ENCODE data around the gene FREM3. TPM values are rescaled to one million over a fixed set of nuclear protein-coding genes. Genes with fewer than 3 reads are reported as not detected.

FREM3 gene
- total and polyA plus RNA-seq, 8 donors: not detected

- H3K36me3 ChIP-seq: no peaks in the 10 kb centered on the region
- TF ChIP-seq CTCF (IDR thresholded peaks at IDR 0.05): no peak
- 92 to 96% methylated on average over 9 of the region's 9 CpGs for WGBS, 2 donors
- H3K27ac ChIP-seq: no peak overlapping the region
- H3K27me3 ChIP-seq: no peaks in the 10 kb centered on the region
- H3K4me3 ChIP-seq: no peak overlapping the region
- intact Hi-C loops (cut with DNase I): no loop called here
- H3K9me3 ChIP-seq: no peaks in the 10 kb centered on the region
- no peak for ATAC-seq
- no peak for DNase-seq
- FAIRE-seq: no peak
- peaks cover 0 to 4% (median 0%) of the 10 kb centered on the region in 3 donors for H3K4me1 ChIP-seq
These were observed 31.4 kb downstream of the FREM3 start for GRCh38 chr4:143668930-143669552.

- Histone ChIP-seq H3K27me3 (no peaks in the 10 kb centered on the region), H3K4me3 (no peak overlapping the region), H3K9me3 (no peaks in the 10 kb centered on the region), H3K27ac (no peak overlapping the region), H3K36me3 (no peaks in the 10 kb centered on the region), H3K4me1 (peaks cover 0 to 4% (median 0%) of the 10 kb centered on the region in 3 donors)
- 31 to 37% methylated on average over 4 of the region's 4 CpGs for WGBS, 2 donors
- DNase-seq: peak in 2 of 6 donors; percentile 38 to 58
- intact Hi-C loops (cut with DNase I): no loop called here
- peak; percentile 54 for FAIRE-seq
- TF ChIP-seq CTCF (IDR thresholded peaks at IDR 0.05): no peak
- peak; percentile 72 to 87 (median 80) for ATAC-seq
These were observed 33.0 kb downstream of the FREM3 start for GRCh38 chr4:143667461-143667860.

GRCh38 chr4:143658336-143658735 lies 42.1 kb downstream of the FREM3 start:
- intact Hi-C loops (cut with DNase I): no loop called here
- Histone ChIP-seq H3K4me1 (no peaks in the 10 kb centered on the region), H3K9me3 (no peaks in the 10 kb centered on the region), H3K4me3 (no peak overlapping the region), H3K36me3 (no peaks in the 10 kb centered on the region), H3K27ac (no peak overlapping the region), H3K27me3 (no peaks in the 10 kb centered on the region)
- FAIRE-seq: no peak
- TF ChIP-seq CTCF (IDR thresholded peaks at IDR 0.05): no peak
- ATAC-seq: no peak
- 92 to 95% methylated on average over 4 of the region's 4 CpGs for WGBS, 2 donors
- DNase-seq: no peak

- ATAC-seq (no peak), DNase-seq (no peak), FAIRE-seq (no peak)
- intact Hi-C loops (cut with DNase I): no loop called here
- no peaks in the 10 kb centered on the region for H3K4me1 ChIP-seq
- H3K36me3 ChIP-seq: no peaks in the 10 kb centered on the region
- no peak overlapping the region for H3K27ac ChIP-seq
- TF ChIP-seq CTCF (IDR thresholded peaks at IDR 0.05): no peak
- WGBS, 2 donors: 73 to 77% methylated on average over 1 of the region's 1 CpG
- H3K9me3 ChIP-seq: no peaks in the 10 kb centered on the region
- H3K27me3 ChIP-seq: no peaks in the 10 kb centered on the region
- H3K4me3 ChIP-seq: no peak overlapping the region
These were observed 45.9 kb downstream of the FREM3 start for GRCh38 chr4:143654571-143654970.

GRCh38 chr4:143653031-143653430 lies 47.4 kb downstream of the FREM3 start:
- DNase-seq (no peak), FAIRE-seq (no peak), ATAC-seq (no peak)
- Histone ChIP-seq H3K4me1 (no peaks in the 10 kb centered on the region), H3K36me3 (no peaks in the 10 kb centered on the region), H3K27ac (no peak overlapping the region), H3K27me3 (no peaks in the 10 kb centered on the region), H3K9me3 (no peaks in the 10 kb centered on the region), H3K4me3 (no peak overlapping the region)
- 89 to 93% methylated on average over 3 of the region's 3 CpGs for WGBS, 2 donors
- no peak for TF ChIP-seq CTCF (IDR thresholded peaks at IDR 0.05)
- intact Hi-C loops (cut with DNase I): no loop called here

Data from pancreas (tissue), 10 donors.